D341Med (cell line): ENCODE measurements around the gene MAPKAPK5.
"Not testable (repeated sequence)": the region's sequence is repeated elsewhere in the genome, so short reads cannot be mapped to it uniquely, and the experiment has no call there.

Experiments used
- DNase-seq: peaks from one replicate; pipeline ENCODE4 v3.0.0; 2012; ENCODE audit warnings: low spot score

Gene MAPKAPK5

DNA sequence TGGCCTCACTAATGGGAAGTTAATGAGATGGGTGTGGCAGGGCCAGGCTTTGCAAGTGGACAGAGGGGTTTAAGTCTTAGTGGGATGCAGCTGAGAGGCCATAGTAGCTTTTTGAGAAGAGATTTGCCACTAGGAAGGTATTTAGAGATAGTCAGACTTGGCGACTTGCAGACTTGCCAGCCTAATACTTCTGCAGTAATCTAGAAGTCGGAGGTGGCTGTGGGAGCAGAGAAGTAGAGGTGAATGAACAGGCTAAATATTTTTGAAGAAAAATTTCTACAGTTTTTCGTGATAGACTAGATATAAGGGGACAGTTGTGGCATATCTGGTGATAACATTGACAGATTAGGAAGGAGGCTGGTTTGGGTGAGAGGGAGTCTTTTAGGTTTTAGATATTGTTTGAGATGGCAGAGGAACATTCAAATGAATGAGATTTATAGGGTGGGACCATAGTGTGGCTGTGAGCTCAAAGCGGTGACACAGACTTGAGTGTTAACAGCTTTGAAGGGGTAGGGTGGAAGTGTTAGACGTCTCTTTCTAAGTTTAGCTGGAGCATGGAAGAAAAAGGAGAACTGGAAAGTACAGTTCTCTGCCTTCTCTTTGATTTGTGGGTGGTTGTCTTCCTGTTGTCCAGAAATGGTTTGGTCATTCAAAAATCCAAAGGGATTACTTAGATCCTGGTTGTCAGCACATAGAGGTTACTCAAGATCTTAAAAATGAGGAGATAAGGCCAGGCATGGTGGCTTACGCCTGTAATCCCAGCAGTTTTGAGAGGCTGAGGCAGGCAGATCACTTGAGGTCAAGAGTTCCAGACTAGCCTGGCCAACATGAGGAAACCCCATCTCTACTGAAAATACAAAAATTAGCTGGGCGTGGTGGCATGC is 44.9 kb downstream of the MAPKAPK5 start:
- no peak for DNase-seq

GRCh38 chr12:111887926-111888745 is 46.1 kb downstream of the MAPKAPK5 start:
- no peak for DNase-seq

GRCh38 chr12:111893287-111893686 is 51.3 kb downstream of the MAPKAPK5 start:
- no peak for DNase-seq

DNA sequence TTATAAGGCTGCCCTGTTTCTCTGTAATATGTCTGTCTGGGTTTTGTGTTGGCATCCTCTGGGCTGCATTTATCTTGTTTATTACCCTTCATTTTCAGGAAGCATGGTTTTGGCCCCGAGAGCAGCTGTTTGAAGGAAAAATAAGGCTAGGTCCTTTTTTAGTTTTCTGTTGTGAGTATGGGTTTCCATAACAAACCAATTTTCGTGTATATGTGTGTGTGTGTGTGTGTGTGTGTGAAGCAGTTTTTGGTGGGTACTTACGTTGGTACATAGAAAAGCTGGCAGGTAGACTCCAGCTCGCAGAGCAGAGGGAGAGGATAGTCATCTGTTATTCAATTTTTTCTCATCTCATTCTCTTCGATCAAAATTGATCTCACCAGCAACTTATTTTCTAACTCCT is 52.5 kb downstream of the MAPKAPK5 start:
- DNase-seq, result no peak

DNA sequence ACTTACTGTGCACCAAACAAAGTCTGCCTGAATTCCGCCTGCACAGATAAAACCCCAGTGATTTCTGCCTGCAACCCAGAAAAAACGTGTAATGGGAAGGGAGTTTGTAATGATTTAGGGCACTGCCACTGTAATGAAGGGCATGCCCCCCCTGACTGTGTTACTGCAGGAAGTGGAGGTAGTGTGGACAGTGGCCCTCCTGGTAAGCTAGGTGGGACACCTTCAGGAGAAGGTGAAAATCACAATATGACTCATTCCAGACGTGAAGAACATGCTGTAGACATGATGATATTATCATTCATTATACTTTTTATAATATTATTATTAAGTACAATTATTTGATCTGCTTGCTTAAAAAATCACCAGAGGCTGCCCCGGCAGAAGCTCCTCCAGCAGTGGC is 59.2 kb downstream of the MAPKAPK5 start:
- no peak for DNase-seq

GRCh38 chr12:111904446-111904975 is 62.5 kb downstream of the MAPKAPK5 start:
- no peak for DNase-seq

- DNase-seq, result no peak
Observed at GRCh38 chr12:111905502-111905901, 63.5 kb downstream of the MAPKAPK5 start.

GRCh38 chr12:111907740-111908139 is 65.7 kb downstream of the MAPKAPK5 start:
- DNase-seq, result no peak

GRCh38 chr12:111925171-111925570 is 83.1 kb downstream of the MAPKAPK5 start:
- DNase-seq, result no peak

GRCh38 chr12:111926631-111927030 is 84.6 kb downstream of the MAPKAPK5 start:
- DNase-seq, result no peak

DNA sequence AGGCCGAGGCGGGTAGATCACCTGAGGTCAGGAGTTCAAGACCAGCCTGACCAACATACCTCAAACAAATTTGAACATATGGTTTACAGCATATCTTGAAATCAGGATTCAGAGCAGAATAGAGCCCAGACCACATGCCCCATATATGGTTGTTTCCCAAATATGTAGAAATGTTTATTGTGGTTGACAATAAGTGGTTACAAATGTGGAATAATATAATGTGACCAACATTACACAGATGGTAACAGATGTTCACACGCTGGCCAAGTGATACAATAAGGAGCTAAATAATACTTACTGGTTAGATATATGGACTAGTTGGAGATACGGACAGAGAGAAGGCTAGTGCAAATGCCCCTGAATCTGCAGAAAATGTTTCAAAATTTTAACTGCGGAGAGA is 85.3 kb downstream of the MAPKAPK5 start:
- DNase-seq, result no peak

DNA sequence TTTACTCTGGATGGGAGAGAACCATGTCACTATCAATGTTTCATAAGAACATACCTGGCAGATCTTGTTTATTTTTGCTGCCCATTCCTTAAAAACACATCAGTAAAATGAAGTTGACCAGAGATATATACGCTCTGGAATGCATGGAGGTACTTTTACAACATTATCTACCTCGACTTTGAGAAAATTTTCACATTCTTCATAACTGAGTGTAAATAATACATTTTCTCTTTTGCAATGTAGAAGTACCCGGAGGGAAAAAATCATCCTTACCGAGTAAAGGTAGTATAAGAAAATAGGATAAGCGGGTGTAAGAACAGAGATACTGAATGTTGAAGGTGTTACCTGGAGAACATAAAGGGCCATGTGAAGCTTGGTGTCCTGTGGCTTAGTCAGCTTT is 90.2 kb downstream of the MAPKAPK5 start:
- no peak for DNase-seq

DNA sequence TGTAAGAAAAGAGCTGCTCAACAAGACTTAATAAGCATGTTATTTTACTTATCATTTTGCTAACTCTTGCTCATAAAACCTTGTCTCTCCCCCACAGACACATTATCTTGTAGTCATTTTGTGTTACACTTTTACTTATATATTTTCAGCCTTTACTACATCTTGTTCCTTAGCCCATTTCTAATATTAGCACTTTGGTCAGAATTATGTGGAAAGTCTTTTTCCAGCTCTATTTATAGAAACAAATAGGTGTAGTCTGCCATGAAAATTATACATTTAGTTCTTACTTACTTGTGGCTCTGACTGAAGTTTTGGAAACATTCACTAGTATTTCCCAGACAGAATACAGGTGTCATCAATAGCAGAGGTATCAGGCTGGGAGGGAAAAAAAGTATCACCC is 94.8 kb downstream of the MAPKAPK5 start:
- DNase-seq, result no peak

- DNase-seq, result no peak
Observed at GRCh38 chr12:111937429-111937828, 95.4 kb downstream of the MAPKAPK5 start.

- DNase-seq, result no peak
Observed at GRCh38 chr12:111942557-111942956, 100.5 kb downstream of the MAPKAPK5 start.

GRCh38 chr12:111943929-111944328 is 101.9 kb downstream of the MAPKAPK5 start:
- no peak for DNase-seq

DNA sequence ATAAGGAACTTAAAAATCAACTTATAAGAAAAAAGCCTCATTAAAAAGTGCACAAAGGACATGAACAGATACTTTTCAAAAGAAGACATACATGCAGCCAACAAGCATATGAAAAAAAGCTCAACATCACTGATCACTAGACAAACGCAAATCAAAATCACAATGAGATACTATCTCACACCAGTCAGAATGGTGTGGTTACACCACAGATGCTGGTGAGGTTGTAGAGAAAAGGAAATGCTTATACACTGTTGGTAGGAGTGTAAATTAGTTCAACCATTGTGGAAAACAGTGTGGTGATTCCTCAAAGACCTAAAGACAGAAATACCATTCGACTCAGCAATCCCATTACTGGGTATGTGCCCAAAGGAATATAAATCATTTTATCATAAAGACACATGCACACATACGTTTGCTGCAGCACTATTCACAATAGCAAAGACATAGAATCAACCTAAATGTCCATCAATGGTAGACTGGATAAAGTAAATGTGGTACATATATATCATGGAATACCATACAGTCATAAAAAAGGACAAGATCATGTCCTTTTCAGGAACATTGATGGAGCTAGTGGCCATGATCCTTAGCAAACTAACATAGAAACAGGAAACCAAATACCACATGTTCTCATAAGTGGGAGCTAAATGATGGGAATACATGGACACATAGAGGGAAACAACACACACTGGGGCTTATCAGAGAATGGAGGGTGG is 109.1 kb downstream of the MAPKAPK5 start:
- not testable (repeated sequence) for DNase-seq
